BLaER1 (cell line): ENCODE results near the gene TMEM163.

Experiments used
- H3K27ac ChIP-seq: shearing (Covaris generic); formaldehyde crosslinking; 2 replicates; pipeline ENCODE4 v1.8.1; 2022
- H3K27me3 ChIP-seq: shearing (Covaris generic); formaldehyde crosslinking; 2 replicates; pipeline ENCODE4 v1.8.1; 2022
- H3K36me3 ChIP-seq: shearing (Covaris generic); formaldehyde crosslinking; 2 replicates; pipeline ENCODE4 v1.8.1; 2022
- H3K4me1 ChIP-seq: shearing (Covaris generic); formaldehyde crosslinking; 2 replicates; pipeline ENCODE4 v1.8.1; 2022
- H3K4me2 ChIP-seq: shearing (Covaris generic); formaldehyde crosslinking; 2 replicates; pipeline ENCODE4 v1.8.1; 2022
- H3K4me3 ChIP-seq: shearing (Covaris generic); formaldehyde crosslinking; 2 replicates; pipeline ENCODE4 v1.8.1; 2022
- H3K9ac ChIP-seq: shearing (Covaris generic); formaldehyde crosslinking; 2 replicates; pipeline ENCODE4 v1.8.1; 2022
- H3K9me3 ChIP-seq: shearing (Covaris generic); formaldehyde crosslinking; 2 replicates; pipeline ENCODE4 v1.8.1; 2022
- H4K20me1 ChIP-seq: shearing (Covaris generic); formaldehyde crosslinking; 2 replicates; pipeline ENCODE4 v1.8.1; 2022
- Cebpa-rat ChIP-seq: shearing (Covaris generic); IDR thresholded peaks from 2 replicates; pipeline ENCODE4 v1.8.1; 2022

The TMEM163 gene

GRCh38 chr2:134436706-134437105 is 282.1 kb downstream of the TMEM163 start:
- Histone ChIP-seq H3K27me3 (no peaks in the 10 kb centered on the region), H3K4me3 (no peak overlapping the region), H3K9me3 (no peaks in the 10 kb centered on the region), H4K20me1 (peaks cover 16% of the 10 kb centered on the region), H3K4me1 (no peaks in the 10 kb centered on the region), H3K27ac (no peak overlapping the region), H3K9ac (no peak overlapping the region), H3K4me2 (no peak overlapping the region), H3K36me3 (peaks cover 99% of the 10 kb centered on the region)
- TF ChIP-seq Cebpa-rat: no peak

GRCh38 chr2:134435936-134436335 is 282.9 kb downstream of the TMEM163 start:
- H3K27ac ChIP-seq: no peak overlapping the region
- peaks cover 10% of the 10 kb centered on the region; the same call in 1 of the 2 replicates for H4K20me1 ChIP-seq
- H3K4me3 ChIP-seq: no peak overlapping the region
- no peak overlapping the region for H3K9ac ChIP-seq
- no peak for TF ChIP-seq Cebpa-rat
- H3K4me1 ChIP-seq: no peaks in the 10 kb centered on the region
- no peak overlapping the region for H3K4me2 ChIP-seq
- no peaks in the 10 kb centered on the region for H3K9me3 ChIP-seq
- peaks cover 99% of the 10 kb centered on the region for H3K36me3 ChIP-seq
- no peaks in the 10 kb centered on the region for H3K27me3 ChIP-seq

DNA sequence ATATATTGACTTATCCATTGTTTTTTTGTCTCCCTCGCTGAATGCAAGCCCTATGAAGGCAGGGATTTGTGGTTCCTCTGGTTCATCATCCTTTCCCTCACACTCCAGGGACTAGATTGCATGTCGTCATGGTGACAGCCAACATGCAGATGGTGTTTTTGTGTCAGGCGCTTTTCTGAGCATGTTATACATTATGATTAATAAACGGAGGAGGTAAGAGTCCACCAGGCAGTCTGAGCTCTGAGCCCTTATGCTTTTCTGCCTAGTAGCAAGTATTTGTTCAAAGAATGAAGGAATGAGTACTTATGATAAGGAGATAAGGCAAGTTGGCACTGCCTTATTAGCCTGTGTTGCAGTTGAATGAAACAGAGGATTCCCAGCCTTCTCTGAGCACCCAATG is 283.3 kb downstream of the TMEM163 start:
- H3K36me3 ChIP-seq: peaks cover 99% of the 10 kb centered on the region
- H3K9me3 ChIP-seq: no peaks in the 10 kb centered on the region
- H3K4me3 ChIP-seq: no peak overlapping the region
- peaks cover 14% of the 10 kb centered on the region; the same call in 1 of the 2 replicates for H4K20me1 ChIP-seq
- no peaks in the 10 kb centered on the region for H3K4me1 ChIP-seq
- no peak overlapping the region for H3K27ac ChIP-seq
- H3K9ac ChIP-seq: no peak overlapping the region
- no peaks in the 10 kb centered on the region for H3K27me3 ChIP-seq
- no peak for TF ChIP-seq Cebpa-rat
- no peak overlapping the region for H3K4me2 ChIP-seq

DNA sequence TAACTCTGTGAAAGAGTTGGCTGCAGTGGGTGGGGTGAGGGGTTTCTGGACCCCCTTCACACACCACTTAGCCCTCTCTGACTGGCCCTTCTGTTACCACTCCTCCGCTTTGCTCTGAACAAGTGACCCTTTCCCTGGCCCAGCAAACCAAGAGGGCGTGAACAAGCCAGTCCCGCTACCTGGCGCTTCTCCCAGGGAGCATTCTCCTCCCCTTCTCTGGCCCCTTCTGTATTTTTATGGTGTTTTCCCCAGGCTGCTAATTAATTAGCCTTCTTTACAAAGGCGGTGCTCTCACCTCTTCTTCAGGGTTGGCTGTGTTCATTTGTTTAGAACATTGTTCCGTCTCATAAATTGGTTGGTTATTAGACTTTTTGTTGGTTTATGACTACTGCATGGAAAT is 284.8 kb downstream of the TMEM163 start:
- H3K4me1 ChIP-seq: no peaks in the 10 kb centered on the region
- H3K4me2 ChIP-seq: no peak overlapping the region
- H3K36me3 ChIP-seq: peaks cover 99% of the 10 kb centered on the region
- no peaks in the 10 kb centered on the region for H3K27me3 ChIP-seq
- H3K9me3 ChIP-seq: no peaks in the 10 kb centered on the region
- H3K4me3 ChIP-seq: no peak overlapping the region
- no peak overlapping the region for H3K27ac ChIP-seq
- H3K9ac ChIP-seq: no peak overlapping the region
- TF ChIP-seq Cebpa-rat: no peak
- peaks cover 5% of the 10 kb centered on the region; the same call in 1 of the 2 replicates for H4K20me1 ChIP-seq

- H4K20me1 ChIP-seq: peaks cover 5% of the 10 kb centered on the region; the same call in 1 of the 2 replicates
- no peak overlapping the region for H3K27ac ChIP-seq
- H3K9ac ChIP-seq: no peak overlapping the region
- no peaks in the 10 kb centered on the region for H3K27me3 ChIP-seq
- no peak for TF ChIP-seq Cebpa-rat
- no peaks in the 10 kb centered on the region for H3K9me3 ChIP-seq
- no peak overlapping the region for H3K4me2 ChIP-seq
- H3K4me1 ChIP-seq: no peaks in the 10 kb centered on the region
- no peak overlapping the region for H3K4me3 ChIP-seq
- peaks cover 99% of the 10 kb centered on the region for H3K36me3 ChIP-seq
Measured at GRCh38 chr2:134433469-134433868, 285.3 kb downstream of the TMEM163 start.

DNA sequence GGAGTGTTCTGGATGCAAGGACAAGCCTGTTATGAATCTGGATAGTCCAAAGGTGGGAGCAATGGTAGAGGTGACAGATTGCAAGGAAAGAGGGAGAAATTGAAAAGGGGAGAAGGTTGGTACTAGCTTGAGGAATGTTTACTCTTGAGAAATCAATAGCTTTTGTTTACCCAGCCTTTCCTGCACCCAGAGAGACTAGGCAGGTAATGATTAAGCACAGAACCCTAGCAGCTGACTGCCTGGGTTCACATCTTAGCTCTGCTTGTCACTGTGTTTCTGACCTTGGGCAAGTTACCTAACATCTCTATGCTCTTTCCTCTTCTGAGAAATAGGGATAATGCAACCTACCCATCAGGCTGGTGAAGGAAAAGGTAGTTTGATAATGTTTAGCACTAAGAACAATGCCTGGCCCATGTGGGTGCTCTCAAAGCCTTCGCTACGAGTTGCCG is 286.3 kb downstream of the TMEM163 start:
- TF ChIP-seq Cebpa-rat: no peak
- Histone ChIP-seq H3K27me3 (no peaks in the 10 kb centered on the region), H3K9me3 (no peaks in the 10 kb centered on the region), H3K4me3 (no peak overlapping the region), H3K27ac (no peak overlapping the region), H3K4me1 (no peaks in the 10 kb centered on the region), H4K20me1 (peaks cover 5% of the 10 kb centered on the region; the same call in 1 of the 2 replicates), H3K4me2 (no peak overlapping the region), H3K9ac (no peak overlapping the region), H3K36me3 (peaks cover 100% of the 10 kb centered on the region)

DNA sequence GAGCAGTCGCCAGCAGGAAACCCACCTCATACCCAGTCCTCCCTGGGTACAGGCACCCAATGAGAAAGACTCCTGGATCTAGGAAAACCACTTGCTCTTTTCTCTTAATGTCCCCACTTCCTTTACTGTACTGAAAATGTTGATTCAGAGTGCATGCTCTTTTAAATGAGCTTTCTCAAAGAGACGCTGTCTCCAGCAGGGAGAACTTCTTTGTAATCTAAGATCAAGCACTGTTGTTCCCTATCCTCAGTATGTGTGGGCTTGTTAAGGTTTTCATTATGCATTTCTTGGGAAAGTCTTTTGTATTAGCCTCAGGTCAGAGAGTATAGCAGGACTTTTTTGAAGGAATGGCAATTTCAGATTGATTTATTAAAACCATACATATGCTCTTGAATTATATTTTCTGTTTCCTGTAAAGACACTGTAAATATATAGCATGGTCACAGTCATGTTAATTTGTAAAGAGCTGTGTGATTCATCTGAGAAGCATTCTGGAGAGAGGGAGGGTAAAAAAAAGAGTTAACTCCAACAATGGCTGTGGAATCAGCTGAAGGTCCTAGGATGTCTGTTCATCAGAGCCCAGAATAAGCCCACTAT is 286.9 kb downstream of the TMEM163 start:
- Histone ChIP-seq H3K4me1 (no peaks in the 10 kb centered on the region), H3K36me3 (peaks cover 100% of the 10 kb centered on the region), H3K4me3 (no peak overlapping the region), H3K4me2 (no peak overlapping the region), H3K27me3 (no peaks in the 10 kb centered on the region), H3K9me3 (no peaks in the 10 kb centered on the region), H3K9ac (no peak overlapping the region), H4K20me1 (peaks cover 5% of the 10 kb centered on the region; the same call in 1 of the 2 replicates), H3K27ac (no peak overlapping the region)
- TF ChIP-seq Cebpa-rat: no peak

- TF ChIP-seq Cebpa-rat: no peak
- no peak overlapping the region for H3K9ac ChIP-seq
- H3K9me3 ChIP-seq: no peaks in the 10 kb centered on the region
- H3K36me3 ChIP-seq: peaks cover 99% of the 10 kb centered on the region
- H3K27me3 ChIP-seq: no peaks in the 10 kb centered on the region
- H3K4me1 ChIP-seq: no peaks in the 10 kb centered on the region
- peaks cover 10% of the 10 kb centered on the region; the same call in 1 of the 2 replicates for H4K20me1 ChIP-seq
- H3K4me2 ChIP-seq: no peak overlapping the region
- H3K27ac ChIP-seq: no peak overlapping the region
- H3K4me3 ChIP-seq: no peak overlapping the region
Measured at GRCh38 chr2:134429886-134430285, 288.9 kb downstream of the TMEM163 start.

DNA sequence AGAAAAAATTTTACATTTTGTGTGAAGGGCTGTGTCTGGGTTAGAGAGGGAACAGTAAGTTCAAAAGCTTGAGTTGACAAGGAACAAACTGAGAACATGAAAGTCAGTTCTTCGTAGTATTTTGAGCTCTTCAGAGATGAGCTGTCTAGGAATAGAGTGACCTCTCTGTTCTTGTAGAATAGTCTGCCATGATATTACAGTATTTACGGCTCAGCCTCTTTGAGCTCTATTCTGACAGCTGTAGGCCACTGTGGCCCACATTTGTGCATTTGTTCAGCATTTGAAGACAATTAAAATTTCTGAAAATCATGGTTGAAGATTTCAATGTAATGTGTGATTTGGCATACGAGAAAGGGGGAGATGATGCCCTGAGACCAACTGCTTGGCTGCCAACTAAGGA is 292.1 kb downstream of the TMEM163 start:
- no peak overlapping the region for H3K4me3 ChIP-seq
- no peak for TF ChIP-seq Cebpa-rat
- H4K20me1 ChIP-seq: peaks cover 10% of the 10 kb centered on the region; the same call in 1 of the 2 replicates
- H3K9me3 ChIP-seq: no peaks in the 10 kb centered on the region
- peaks cover 99% of the 10 kb centered on the region for H3K36me3 ChIP-seq
- H3K27me3 ChIP-seq: no peaks in the 10 kb centered on the region
- H3K4me2 ChIP-seq: no peak overlapping the region
- H3K4me1 ChIP-seq: no peaks in the 10 kb centered on the region
- no peak overlapping the region for H3K9ac ChIP-seq
- no peak overlapping the region for H3K27ac ChIP-seq

DNA sequence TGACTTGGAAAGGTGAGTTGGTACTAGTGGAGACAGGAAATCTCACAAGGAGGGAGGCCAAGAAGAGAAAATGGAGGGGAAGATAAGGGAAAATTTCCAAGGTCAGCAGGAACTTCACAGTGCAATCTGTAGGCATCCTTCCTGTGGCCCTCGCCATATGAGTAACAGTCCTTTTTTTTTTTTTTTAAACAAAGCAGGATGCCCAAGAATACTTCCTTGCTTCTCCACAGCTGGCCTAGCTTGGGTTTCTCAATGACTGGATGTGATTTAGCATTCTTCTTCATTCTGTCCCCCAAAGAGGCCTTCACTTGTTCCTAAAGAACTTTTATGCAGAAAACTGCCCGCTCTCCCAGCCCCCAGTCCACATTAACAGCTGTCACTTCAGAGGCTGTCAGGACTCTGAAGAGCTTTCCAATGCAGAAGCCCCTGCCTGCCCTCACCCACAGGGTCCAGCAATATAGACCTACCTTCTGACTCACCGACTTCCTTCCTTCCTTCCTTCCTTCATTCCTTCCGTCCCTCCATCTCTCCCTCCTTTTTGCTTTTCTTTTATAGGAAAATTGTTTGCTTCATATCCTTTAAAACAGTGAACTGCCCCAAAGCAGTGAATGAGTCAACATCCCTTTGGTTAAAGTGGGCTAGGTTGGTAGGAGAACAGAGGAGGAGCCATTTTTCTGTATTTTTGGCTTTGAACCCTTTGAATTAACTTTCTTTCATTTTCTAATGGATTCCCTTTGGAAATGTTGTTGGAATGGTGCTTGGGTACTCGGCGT is 292.9 kb downstream of the TMEM163 start:
- TF ChIP-seq Cebpa-rat: no peak
- Histone ChIP-seq H3K36me3 (peaks cover 99% of the 10 kb centered on the region), H3K9me3 (no peaks in the 10 kb centered on the region), H3K4me3 (no peak overlapping the region), H3K27me3 (no peaks in the 10 kb centered on the region), H3K4me1 (no peaks in the 10 kb centered on the region), H4K20me1 (peaks cover 9% of the 10 kb centered on the region; the same call in 1 of the 2 replicates), H3K4me2 (no peak overlapping the region), H3K9ac (no peak overlapping the region), H3K27ac (no peak overlapping the region)
